ENCODE data around the gene INO80.

Gene INO80

DNA sequence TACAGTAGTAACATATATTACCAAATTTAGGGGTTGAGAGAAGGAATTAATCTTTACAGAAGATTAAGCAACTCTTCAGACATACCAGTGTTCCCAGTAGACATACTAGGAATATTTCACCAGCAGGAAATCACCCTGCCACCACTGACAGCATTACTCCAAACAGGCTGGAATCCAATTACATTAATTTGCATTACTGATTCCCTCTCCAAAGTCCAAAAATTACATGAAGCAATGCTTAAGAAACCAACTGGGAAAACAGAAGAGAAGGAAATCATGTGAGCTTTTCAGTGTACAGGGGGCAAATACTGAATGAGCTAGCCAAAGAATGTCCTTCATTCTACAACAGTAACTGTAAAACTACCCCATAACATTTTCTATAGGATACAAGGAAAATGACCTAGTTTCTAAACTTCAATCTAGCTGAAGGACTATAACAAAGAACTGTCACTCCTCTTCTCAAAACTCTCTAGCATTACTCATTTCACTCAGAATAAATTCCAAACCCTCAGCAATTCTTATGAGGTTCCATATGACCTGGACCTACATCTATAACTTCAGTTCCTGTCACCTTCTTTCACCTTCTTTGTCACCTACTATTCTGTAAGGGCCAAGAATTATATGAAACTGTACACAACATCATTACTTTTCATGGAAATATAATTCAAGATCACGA lies 72.7 kb downstream of the INO80 start:
- DNase-seq: no peak

DNA sequence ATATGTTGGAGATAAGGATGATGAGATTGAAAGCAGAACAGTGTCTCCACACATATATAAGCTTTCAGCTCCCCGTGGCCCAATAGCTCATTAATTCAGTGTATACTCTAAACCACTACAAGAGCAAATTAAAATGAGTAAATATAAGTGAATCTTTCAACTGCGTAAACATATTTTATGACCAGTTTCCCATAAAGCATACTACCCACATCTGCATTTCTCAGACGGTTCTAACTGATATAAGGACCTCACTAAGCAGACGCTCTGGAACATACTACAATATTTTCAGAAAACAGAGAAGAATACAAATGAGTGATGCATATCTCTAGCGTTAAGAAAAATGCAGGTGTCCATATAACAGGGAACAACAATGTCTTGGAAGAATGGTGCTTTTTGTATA lies 73.2 kb downstream of the INO80 start:
- DNase-seq: no peak

DNA sequence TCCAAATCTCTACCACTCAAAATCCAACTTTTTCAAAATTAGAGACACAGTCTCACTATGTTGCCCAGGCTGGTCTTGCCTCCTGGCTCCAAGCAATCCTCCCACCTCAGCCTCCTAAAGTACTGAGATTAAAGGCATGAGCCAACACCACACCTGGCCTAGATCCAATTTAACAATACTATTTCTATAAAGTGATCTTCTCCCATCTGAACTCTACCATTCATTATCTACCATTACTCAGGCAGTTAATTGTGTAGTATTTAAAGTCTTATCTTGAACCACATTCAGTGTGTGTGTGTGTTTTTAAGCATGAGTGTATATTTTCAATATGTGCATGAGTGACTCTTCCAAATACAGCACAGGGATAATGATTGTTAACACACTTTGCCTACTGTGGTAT lies 77.0 kb downstream of the INO80 start:
- DNase-seq: no peak

DNA sequence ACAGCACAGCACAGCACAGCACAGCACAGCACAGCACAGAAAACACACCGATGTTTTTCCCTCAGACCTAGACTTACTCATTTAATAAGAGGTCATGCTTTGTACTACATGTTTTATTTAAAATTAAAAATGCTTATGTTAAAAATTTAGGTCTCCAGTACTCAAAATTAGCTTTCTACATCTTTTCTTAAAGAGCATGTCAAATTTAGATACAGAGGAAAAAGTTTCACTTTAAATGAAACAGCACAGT lies 84.1 kb downstream of the INO80 start:
- DNase-seq: no peak

DNA sequence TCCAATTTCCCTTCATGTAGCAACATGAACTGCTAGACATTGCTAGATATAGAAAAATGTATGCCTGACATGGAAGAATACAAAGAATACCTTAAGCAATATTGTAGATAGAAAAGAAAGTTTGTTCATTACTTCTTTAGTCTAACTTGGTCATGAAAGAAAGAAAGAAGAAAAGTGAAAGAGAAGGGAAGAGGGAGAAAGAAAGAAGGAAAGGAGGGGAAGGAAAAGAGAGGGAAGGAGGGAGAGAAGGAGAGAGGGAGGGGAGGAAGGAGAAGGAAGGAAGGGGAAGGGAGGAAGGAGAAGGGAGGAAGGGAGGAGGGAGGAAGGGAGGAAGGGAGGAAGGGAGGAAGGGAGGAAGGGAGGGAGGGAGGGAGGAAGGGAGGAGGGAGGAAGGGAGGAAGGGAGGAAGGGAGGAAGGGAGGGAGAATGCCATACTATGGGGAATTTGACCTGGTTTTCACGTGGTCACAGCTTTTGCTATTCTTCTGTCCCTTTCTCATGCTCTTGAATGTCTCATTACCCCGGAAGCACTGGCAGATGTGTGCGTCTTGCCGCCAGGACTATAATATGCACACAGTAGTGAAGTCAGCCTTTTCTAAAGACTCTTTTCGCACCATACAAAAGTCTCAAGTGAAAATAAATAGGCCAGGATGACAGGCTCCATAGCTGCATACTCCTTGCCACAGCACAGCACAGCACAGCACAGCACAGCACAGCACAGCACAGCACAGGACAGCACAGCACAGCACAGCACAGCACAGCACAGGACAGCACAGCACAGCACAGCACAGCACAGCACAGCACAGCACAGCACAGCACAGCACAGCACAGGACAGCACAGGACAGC lies 84.6 kb downstream of the INO80 start:
- no peak for DNase-seq

DNA sequence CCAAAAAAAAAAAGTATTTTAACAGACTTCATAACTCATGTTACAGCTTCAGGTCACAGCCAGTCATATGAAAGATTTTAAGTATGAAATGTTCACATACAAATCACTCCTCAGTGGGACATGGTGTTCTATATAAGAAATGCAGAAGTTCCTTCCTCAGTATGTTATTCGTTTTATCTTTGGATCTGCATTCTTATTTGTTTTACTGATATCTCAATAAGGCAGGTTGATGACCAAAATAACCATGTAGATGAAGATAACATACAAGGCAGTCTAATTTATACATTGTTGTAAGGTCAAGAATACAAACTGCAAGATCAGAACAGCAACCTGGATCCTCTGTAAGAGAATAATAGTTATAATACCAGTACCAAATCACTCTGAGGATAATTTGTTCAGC lies 87.2 kb downstream of the INO80 start:
- DNase-seq: no peak

DNA sequence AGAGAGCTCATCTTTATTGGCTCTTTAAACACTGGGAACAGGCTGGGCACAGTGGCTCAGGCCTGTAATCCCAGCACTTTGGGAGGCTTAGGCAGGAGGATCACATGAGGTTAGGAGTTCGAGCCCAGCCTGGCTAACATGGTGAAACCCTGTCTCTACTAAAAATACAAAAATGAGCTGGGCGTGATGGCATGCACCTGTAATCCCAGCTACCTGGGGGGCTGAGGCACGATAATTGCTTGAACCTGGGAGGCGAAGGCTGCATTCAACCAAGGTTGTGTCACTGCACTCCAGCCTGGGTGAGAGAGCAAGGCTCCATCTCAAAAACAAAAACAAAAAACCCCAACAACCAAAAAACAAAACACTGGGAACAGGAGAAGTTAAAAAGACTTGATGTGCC lies 90.7 kb downstream of the INO80 start:
- no peak for DNase-seq

DNA sequence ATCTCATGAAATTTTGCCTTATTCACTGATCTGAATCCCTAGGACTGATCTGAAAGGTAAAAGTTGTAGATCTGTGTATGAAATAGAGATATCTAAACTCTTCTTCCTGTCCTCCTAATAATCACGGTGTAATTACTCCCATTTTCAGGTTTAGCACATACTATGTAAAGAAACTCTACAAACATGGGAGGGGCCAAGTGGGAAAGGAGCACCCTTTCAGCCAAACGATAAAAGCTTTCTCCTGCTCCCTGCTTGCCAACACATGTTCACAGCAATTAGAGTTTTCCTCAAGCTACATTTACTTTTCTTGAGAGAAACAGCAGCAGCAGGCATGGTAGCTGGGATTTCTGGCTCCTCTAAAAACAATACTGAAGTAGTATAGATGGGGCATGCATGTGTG lies 91.2 kb downstream of the INO80 start:
- no peak for DNase-seq

DNA sequence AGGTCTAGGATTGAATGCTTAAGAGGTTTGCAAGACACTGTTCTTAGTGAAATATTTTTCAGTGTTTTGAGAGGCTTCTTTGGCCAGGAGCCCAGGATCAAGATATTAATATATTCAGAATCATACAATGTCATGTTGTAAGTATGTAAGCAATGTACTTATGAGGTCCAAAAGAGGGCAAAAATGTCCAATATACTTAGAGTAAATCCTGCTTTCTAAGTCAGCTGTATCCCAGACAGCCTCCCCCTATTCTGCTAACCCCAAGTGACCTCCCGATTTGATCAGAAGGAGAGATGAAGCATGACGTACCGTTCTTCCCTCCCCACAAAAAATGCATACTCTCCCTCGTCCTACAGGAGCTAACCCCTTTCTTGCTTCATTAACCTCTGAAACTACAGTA lies 91.9 kb downstream of the INO80 start:
- DNase-seq: no peak

DNA sequence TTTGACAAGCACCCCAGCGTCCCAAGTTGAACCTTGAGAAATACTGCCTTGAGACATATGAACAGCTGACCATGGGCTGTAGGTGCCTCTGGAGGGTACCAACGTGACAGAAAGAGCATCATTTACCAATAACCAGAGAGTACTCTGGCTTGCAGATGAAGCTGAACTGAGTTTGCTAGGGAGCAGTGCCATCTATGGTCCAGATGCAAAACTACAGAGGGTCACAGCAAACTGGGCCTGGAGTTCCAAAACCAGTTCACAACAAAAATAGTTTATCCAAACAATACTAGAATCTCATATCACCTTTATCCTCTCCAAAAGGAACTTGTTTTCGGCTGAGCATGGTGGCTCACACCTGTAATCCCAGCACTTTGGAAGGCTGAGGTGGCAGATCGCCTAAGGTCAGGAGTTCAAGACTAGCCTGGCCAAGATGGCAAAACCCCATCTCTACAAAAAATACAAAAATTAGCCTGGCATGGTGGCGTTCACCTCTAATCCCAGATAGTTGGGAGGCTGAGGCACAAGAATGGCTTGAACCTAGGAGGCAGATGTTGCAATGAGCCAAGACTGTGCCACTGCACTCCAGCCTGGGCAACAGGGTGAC lies 93.5 kb downstream of the INO80 start:
- peak; percentile 7 for DNase-seq

DNA sequence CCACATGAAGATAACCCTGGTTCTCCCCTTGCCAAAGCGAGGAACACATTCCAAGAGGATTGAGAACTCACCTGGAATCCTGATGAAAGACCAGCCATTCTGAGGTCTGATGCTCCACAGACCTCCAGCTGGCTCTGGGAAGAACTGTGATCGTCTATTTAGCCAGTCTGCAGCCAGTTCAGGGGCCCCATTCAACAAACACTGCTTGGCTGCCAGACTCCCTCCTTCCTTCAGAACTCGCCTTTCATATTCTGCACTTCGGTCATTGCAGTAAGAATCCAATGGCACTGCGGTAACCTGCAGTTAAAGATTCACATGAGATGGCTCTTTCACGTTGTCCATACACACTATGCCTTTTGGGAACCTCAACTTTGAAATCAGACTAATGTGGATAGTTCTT lies 95.3 kb downstream of the INO80 start:
- no peak for DNase-seq

DNA sequence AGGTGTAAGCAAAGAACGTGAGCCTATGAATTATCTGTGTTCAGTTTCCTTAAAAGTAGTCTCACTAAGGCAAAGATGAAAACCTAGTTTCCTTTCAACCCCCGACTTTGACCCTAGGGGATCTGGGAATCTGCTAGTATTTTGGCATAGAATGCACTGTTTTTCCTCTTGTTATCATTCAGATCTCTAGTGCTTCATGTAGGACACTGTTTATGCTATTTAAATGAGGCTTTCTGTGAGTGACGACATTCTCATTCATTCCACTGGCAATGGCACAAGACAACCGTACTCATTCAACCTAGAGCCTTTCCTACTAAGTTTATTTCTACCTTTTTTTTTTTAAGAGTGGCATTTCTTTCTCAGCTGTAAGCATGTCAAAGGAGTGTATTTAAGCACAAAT lies 95.8 kb downstream of the INO80 start:
- DNase-seq: no peak

DNA sequence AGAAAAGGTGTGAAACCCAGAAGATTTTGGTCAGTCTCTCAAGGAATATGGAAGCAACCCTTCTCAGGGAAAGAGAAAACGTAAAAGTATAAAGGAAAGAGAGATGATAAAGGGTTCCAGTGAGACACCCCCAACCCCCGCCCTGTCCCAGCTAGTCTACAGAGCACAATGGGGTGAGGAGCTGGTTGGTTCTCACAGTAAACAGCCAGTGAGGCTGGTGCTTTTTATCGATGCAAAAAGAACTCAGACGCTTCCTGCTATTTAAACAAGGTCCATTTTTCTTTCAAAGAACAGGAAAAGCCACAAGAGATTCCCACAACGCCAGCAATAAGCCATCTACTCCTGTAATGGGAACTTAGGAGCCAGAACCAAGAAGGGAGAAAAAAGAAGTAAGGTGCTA lies 96.9 kb downstream of the INO80 start:
- DNase-seq: no peak

DNA sequence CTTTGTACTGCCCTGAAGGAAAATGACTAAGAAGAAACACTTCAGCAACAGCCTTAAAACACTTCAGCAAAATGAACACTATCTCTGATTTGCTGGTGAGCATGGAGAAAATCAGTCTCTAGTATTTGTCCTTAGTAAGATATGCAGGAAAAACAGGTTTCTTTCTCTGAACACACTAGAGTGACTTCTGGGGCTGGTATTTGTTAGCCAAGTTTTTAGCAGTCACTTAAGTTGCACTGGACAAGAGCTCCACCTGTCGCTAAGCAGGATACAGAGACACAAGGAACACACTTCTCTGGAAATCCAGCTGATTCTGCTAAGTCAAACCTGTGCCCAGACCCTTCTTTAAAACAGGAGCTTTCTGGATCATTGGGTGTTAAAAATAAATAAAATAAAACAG lies 97.5 kb downstream of the INO80 start:
- DNase-seq: no peak

DNA sequence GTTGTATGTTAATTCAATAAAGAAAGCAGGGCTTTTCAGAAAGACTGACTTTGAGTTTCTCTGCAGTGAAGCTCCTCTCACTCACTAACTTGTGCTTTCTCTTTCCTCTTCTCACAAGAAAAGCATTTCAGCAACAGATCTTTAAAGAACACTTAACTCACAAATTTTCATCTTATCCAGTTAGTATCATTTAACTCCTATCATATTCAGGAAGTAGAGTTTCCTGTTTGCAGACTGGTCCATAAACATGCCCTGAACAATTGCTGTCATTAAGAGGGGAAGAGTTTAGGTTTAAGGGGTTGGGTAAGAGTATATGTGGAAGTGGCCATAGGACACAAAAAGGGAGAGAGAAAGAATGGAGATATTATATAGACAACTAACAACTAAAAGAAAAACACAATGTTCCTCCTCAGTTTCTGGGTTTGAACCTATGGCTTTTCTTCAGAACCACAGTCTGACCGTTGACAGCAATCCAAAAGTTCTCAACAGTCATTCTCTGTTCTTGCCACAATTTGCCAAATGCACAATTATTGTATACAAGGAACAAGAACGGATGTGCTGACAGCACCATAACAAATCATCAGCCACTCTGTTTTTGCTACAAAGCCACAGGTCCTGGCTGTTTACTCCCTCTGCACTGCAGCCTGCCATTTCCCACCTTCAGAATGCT lies 98.9 kb downstream of the INO80 start:
- no peak for DNase-seq

DNA sequence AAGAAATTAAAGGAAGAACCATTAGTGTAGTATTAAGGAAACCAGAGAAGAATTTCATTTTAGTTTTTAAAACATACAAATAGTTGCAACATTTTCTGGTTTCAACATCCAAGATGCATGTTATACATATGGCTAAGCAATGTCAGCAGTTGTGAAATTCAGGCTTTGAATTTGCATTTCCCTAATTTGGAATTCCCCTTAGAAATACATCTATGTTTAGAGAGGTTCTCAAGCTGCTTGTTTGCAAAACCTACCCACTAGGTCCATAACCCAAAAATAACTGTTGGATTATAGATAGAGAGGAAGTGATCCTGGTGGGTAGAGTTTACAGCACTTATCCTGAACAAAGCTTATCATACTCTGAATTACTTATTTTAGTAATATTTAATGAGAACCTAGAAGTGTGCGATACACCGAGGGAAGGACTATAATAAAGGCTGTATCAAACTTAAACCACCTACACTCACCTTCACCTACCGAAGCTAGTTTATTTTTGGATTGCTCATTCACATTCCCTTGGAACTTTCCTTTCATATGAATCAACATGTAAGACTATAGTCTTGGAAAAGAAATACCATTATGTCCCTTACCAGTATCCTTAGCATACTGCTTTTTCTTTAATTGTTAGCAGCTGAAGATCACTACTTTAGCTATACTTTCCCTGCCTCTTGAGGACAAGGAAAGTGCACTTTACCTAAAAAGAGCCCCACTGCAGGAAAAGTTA lies 102.2 kb downstream of the INO80 start:
- no peak for DNase-seq

DNA sequence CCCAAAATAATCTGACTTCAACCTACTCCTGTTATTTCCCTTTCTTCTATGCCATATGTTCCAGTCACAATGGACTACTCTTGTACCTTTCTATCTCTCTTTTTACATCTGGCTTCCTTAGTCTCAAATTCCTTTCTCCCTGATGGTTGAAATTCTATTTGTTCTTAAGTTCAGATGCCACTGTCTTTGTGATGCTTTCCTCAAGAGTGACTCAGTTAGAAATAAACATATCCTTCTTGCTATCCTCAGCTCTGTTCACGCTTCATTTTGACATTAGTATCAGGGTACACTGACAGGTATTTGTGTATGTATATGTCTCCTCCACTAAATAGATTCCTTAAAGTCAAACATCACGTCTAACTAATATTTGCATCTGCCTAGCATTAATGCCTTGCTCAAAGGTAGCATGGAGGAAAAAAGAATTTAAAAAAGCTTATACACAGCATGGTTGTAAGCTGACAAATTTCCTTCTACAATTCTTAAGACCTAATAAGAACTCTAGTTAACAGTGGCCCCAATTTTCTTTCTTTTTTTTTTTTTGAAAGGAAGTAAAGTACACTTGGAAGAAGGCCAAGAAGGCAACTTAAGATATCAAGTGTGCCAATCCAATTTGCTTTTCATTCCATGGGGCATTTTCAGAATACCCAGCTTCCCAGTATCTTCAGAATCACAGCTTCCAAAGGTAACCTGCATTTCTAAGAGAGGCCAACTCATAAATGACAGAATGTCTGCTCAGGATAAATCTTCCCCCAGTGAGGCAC lies 104.8 kb downstream of the INO80 start:
- DNase-seq: no peak

DNA sequence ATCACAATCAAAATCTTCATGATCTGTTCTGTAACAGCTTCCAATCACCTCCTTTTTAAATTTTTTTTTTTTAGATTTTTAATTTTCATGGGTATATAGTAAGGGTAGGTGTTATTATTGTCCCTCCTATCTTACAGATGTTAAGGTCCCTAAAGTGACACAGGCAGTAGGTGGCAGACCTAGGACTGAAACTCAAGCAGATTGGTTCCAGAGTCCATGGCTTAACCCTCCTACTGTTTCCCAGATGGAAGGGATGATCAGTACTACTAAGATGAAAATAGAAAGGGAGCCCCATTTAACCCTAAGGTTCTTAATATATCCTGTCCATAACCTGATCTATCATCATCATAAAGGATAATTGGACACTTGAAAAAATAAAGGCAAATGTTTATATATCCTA lies 105.7 kb downstream of the INO80 start:
- no peak for DNase-seq

DNA sequence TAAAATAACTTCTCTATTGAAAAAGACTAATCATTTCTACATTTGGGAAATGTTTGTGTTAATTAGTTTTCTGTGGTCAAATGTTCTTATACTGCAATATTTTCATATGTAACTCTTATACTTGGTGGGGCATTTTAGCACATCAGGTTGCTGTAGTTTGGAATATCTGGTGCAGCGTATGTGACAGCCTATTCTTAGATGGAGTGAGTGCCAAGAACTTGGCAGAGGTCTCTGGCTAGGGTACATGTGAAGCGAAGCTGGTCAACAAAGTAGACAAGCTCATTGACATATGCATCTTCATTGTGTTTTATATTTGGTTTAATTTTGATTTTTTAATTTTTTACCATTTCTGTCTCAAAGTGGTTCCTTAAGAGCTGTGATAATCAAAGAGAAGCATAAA lies 109.6 kb downstream of the INO80 start:
- no peak for DNase-seq

DNA sequence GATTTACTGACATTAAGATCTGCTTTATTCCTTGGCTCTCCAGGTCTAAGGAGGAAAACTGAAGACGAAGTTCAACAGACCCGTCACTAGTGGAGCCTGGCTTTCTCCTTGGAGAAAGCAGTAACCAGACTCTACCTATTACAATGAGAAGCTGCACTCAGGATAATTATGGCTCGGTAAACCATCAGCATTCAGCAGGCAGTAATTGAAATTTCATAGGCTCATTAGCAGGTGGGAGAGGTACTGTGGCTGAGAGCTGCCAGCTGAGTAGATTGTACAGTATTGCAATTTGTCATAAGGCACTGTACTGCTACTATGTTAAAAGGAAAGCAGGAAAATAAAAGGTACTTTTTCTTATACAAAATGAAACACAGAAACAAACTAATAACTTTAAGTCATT lies 111.6 kb downstream of the INO80 start:
- DNase-seq: no peak

DNA sequence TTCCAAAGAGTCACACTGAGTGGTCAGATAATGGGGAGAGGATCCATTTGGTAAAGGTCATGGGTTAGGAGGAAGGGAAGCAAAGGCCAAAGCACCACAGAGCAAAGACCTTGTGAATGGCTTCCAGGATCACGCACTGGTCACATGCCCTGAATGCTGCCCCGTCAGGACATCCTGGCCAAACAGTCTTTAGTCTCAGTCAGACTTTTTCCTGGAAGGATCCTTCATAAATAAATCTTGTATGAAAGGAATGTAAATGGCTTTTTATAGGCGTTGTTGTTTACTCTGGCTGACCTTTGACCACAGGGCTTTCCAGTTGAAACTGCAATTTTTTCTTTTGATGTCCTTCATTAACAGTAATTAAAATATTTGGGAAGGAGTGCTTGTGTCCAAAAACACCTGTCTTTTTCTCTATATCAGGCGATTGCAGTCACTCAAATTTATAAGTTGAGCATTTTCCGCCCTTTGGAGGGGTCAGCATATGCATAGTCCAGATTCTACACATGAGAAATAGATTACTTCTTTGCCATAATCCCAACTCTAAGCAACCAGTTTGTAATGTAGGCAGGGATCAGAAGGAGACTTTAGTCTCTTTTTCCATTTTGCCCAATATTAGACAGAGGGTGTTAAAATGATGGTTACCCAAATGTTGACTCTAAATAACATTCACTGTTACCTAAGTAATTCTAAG lies 114.4 kb downstream of the INO80 start:
- DNase-seq: no peak

DNA sequence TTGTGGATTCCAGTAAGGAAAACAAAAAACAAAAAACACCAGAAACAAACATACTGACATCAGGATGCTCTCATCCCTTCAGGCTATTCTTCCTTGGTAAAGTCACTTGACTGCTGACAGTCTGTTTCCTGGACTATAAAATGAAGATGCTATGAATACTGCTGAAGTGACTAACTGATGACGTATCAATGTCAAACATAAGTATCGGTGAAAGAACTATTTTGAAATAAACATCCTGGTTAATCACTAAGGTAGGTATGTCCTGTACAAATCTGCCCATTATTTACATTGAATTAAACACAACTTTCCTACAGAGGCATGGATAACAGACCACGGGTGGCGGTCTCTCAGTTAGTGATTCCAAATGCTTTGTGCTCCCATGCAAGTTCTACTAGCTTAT lies 116.9 kb downstream of the INO80 start:
- no peak for DNase-seq

Data from effector CD4-positive, alpha-beta T cell (primary cell).